Thyroid gland (tissue), 4 donors: ENCODE results near the gene NBEAL1.
"Not testable (repeated sequence)": the region's sequence is repeated elsewhere in the genome, so short reads cannot be mapped to it uniquely, and the experiment has no call there.

Experiments used
- CTCF ChIP-seq, 6 experiments: fragments of 200-600 bp in 3 of 6; fragments of 450-650 bp in 3 of 6; sonication (generic) in 3 of 6; IDR thresholded peaks; one replicate each; pipeline ENCODE4 v1.5.1; 2016 to 2019; ENCODE audit warnings: antibody characterized with exemption in 6 of 6, mild to moderate bottlenecking in 2 of 6, inconsistent platforms in 1 of 6, moderate library complexity in 1 of 6
- POLR2A ChIP-seq, 2 donors: fragments of 450-650 bp; IDR thresholded peaks; one replicate each; pipeline ENCODE4 v1.6.1; 2017; ENCODE audit warnings: antibody characterized with exemption in 2 of 2, mild to moderate bottlenecking in 2 of 2, moderate library complexity in 1 of 2

GRCh38 chr2:202997113-202997512, 17.6 kb upstream of the NBEAL1 start:
- TF ChIP-seq CTCF, POLR2A (IDR thresholded peaks at IDR 0.05): not testable (repeated sequence)
